HL-60/S4 treated with phorbol 12-myristate 13-acetate at 8.2 ng/mL for 4 days and 3 days (cell line): ENCODE results near the gene RASGEF1B.

Experiments used
- in situ Hi-C: fragments of 300-500 bp; cut with MboI; formaldehyde crosslinking; loops from 2 replicates; pipeline ENCODE4 v1.15.0; 2022; ENCODE audit warnings: low sequenced_read_pairs

The RASGEF1B gene

DNA sequence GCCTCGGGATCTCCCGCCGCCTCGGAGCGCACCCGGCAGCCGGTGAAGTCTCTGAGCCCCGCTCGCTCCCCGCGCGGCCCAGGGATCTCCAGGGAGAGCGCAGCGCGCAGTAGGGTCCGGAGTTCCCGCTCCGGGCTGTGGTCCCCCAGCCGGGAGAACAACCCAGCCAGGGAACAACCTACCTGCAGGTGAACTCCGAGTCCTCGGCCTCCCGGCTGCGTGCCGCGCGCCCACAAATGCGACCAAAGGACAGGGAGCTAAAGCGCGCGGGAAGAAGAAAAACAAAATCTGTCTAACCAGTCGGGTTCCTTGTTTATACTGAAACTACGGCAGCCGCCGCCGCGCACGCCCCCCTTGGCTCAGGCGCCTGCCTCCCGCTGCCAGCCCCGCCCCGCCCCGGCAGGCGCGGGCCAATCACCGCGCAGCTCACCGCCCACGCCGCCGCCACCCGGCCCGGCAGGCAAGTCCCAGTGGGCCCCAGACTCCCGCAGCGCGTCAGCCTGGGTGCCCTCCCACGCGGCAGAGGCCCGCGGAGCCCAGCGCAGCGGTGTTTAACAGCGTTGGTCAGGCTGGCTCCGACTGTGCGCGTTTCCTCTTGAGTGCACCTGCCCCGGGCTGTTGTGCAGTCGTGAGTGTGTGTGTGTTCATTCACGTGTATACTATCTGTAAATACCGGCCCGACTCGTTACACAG, at the start of gene RASGEF1B:
Gene RASGEF1B (minus strand): TSS at position 320 of the 693 bp plus-strand sequence. CDS start 12,399 bp downstream, outside the sequence.
- in situ Hi-C loops: loop anchor here (25.0 kb wide), 1 partner anchor 366 kb away; no protein-coding TSS in a partner anchor

DNA sequence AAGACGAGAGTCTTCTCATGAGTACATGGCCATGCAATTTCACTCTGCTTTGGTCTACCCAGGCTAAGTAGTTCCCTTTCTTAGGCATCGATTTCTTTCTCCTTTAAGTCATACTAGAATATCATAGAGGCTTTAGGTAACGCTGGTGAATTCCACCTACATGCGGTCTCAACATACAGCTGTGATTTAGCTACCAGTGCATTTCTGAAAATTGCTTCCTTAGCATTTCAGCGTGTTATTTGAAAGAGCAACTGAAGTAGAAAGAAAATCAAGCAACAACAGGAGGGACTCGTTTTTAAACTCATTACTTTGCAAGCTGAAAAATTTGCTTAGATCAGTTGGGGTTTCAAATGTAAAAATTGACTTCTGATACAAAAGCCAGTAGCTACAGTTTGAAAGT, 48.1 kb upstream of the RASGEF1B start:
- in situ Hi-C loops: no loop called here

DNA sequence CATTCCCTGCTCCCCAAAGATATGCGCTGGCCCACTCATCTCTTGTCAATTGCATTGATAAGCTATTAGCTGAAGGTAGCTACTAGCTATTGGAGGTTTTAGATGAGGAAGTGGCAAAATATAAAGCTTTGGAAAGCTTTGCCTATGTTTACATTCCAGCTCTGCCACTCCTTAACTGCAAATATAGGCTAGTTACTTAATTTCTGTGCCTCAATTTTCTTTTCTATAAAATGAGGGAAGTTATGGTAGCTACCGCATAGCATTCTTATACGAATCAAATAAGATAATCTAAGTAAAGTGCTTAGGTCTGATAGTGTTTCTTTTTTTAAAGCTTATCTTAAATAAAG, 47.7 kb upstream of the RASGEF1B start:
- in situ Hi-C loops: no loop called here

DNA sequence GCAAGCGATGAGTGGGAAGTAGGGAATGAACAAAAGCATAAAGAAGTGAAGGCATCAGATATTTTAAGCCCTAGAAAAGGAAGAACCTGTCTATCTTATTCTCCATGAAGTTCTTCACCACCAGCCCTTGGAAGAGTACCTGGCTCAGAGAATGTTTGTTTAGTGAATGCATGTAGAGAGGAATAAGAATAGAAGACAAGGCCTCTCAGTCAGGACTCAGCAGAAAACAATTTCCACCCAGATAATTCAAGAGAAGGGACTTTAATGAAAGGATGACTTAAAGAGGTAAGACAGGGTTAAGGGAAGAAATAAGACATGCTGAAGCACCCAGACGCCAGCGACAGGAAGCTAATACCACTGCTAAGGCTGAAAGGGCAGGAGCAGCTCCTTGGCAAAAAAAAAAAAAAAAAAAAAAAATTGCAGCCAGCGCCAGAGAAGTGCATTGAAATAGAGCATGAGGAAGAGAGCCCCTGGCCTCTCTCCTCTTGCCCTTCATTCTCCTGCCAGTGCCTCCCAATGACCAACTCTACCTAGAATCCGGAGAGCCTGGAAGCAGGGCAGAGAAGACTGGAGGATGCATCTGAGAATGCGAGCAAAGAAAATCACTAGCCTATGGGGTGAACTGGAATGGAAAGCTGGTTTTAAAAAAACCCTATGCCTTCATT, 47.2 kb upstream of the RASGEF1B start:
- in situ Hi-C loops: no loop called here

GRCh38 chr4:81516241-81516640, 44.5 kb upstream of the RASGEF1B start:
- in situ Hi-C loops: no loop called here

DNA sequence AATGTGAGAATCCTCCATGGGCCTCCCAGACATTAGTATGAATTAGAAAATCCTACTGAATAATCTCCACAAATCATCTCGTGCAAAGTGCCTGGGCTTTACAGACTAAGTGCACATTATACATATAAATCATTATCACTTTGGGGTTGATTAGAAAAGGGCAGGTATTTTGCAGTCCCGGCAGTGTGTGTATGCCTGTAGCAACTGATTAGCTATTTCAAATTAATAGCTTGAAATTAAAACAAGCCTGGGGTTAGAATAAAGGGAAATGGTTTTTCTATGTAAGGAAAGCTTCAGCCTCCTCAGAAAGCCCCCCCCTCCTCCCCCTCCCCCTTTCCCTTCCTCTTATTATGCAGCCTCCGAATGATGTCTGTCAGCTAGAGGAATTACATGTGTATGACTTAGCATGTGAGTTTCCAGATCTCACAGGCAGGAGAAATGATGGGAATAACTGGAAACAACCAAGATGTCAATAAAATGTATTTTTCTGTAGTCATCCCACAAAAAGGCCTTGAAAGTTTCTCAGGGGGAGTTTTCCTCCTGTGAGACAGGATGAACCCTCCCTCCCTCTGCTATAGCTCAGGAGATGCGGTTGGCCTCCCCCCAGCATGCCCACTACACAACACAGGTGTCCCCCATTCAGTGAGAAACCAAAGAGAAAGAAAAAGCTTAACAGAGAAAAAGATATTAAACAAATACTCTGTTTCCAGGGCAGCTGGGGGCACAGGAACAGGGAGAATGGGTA, 41.2 kb upstream of the RASGEF1B start:
- in situ Hi-C loops: no loop called here

DNA sequence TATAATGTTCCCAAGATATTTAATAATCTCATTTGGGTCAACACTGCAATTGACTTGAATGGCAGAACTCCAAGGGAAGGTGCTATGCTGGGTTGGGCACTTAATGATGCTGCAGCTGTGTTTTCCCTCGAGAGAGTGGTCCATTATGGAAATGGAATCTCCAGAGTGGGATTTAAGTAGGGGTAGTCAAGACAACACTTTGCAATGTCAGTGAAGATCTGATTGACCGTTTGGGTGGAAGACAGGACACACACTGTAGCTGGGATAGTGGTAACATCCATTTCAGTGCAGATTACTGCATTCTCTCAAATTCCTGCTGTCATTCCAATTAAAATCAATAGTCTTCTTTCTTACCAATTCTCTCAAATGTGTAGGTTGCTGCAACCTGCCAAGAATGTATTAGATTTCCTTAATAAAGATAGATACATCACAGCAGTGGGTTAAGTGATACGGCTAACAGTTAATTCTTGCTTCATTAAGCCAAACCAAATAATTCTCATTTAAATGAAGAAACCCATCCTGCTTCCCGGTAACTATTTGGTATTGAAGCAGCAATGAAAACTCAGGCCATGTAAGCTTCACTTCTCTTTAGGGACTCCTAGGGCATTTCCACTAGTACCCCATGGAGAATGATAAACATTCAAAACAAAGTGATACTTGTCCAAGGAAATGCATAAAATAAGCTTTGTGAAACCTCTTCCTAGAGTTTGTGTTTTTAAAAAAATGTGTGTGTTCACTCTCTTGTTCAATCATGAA, 40.5 kb upstream of the RASGEF1B start:
- in situ Hi-C loops: no loop called here

DNA sequence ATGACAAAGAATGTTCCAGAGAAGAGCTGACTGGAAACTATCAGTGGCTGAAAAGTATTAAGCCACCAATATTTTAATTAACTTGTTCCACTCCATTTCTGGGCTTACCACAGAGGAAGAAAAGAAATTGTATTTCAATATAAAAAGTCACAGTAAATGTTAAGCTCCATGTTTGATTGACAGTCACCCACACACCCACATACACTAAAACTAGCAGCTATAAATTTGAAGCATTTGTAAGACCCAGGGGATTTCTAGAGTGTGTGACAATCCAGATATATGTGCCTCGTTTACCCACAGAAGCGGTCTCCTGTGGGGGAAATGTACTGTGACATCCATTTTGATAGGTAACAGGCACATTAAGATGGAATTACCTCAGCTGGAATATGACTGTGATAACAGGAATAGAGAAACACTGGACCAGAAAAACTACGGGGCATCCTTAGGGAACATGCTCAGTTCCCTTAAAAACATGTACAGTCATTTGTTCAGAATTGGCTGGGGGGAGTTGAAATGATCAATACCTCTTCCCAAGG, 39.0 kb upstream of the RASGEF1B start:
- in situ Hi-C loops: no loop called here

DNA sequence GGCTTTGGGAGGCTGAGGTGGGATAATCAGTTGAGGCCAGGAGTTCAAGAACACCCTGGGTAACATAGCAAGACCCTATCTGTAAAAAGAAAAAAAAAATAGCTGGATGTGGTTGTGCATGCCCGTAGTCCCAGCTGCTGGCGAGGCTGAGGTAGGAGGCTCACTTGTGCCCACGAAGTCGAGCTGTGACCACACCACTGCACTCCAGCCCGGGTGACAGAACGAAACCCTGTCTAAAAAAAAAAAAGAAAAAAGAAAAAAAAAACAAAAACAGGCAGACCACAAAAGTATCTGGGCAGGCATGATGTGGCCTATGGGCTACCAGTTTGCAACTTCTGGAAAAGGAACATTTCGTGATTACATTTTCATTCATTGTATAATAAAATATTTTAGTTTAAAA, 38.1 kb upstream of the RASGEF1B start:
- in situ Hi-C loops: no loop called here

- in situ Hi-C loops: no loop called here
Measured at GRCh38 chr4:81509191-81509590, 37.5 kb upstream of the RASGEF1B start.

- in situ Hi-C loops: no loop called here
Measured at GRCh38 chr4:81508411-81509185, 36.9 kb upstream of the RASGEF1B start.

- in situ Hi-C loops: no loop called here
Measured at GRCh38 chr4:81507530-81507929, 35.8 kb upstream of the RASGEF1B start.

DNA sequence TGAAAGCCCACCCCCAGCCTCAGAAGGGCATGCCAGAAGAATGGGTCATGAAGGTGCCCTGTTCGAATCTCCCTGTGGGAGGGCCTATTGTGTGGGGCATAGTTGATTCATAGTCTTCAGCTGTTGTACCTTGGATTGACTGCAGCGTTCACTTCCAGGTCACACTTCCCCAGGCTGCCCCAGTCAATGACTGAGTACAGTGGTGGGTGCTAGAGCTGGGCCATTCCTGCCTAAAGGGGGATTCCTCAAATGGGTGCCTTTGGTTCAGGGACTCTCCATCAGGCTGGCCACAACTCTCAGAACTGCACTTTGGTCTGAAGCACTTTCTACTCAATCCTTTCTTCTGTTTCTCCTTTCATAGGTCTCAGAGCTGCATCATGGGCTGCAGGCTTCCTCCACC, 35.0 kb upstream of the RASGEF1B start:
- in situ Hi-C loops: no loop called here

GRCh38 chr4:81505726-81506125, 34.0 kb upstream of the RASGEF1B start:
- in situ Hi-C loops: no loop called here

GRCh38 chr4:81505004-81505598, 33.4 kb upstream of the RASGEF1B start:
- in situ Hi-C loops: no loop called here

DNA sequence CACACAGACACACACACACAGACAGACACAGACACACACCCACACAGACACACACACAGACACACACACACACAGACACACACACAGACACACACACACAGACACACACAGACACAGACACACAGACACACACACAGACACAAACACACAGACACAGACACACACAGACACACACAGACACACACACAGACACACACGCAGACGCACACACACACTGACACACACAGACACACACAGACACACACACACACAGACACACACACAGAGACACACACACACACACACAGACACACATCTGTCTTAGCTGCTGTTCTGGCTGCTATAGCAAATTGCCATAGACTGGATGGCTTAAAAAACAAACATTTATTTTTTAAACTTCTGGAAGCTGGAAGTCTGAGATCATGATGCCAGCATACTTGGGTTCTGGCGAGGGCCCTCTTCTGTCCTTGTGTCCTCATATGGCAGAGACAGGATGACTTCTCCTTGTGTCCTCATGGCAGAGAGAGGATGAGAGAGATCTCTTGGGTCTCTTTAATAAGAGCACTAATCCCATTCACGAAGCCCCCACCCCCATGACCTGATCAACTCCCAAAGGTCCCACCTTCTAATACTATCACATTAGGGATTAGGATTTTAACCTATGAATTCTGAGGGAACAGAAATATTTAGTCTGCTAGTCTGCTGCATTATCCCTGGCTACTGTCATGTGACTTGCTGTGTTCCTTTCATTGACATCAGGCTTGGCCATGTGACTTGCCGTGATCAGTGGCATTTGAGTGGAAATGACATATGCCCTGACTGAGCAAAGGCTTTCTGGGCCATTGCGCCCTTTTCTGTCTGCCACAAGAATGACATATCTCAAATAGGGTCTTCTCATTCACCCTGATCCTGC, 32.7 kb upstream of the RASGEF1B start:
- in situ Hi-C loops: no loop called here

- in situ Hi-C loops: no loop called here
Measured at GRCh38 chr4:81503586-81503985, 31.9 kb upstream of the RASGEF1B start.

DNA sequence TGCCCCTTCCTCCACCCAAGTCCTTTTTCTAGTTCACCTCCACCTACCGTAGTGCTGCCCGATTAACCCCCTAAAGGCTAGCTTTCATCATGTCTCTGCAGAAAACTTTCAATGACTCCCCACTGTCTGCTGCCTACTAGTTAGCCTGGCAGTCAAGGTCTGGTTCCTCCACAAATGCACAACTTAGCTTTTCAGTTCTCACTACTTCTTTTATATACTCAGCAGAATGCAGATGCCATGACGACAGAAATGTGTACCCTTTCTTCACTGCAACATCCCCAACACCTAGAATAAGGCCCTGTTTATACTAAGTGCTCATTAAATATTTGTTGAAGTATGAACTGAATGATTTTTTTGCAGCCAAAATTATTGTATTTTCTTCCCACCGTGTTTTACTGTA, 30.9 kb upstream of the RASGEF1B start:
- in situ Hi-C loops: no loop called here

GRCh38 chr4:81499840-81500239, 28.1 kb upstream of the RASGEF1B start:
- in situ Hi-C loops: no loop called here
